GM18861 (cell line): Measurements from ENCODE around the gene DCAF4.
"Not testable (repeated sequence)": the region's sequence is repeated elsewhere in the genome, so short reads cannot be mapped to it uniquely, and the experiment has no call there.

Experiments
- ATAC-seq: cut with Tn5 transposase; IDR thresholded peaks from one replicate; pipeline ENCODE4 v1.9.1; 2021; ENCODE audit not compliant: unreplicated experiment

The DCAF4 gene

DNA sequence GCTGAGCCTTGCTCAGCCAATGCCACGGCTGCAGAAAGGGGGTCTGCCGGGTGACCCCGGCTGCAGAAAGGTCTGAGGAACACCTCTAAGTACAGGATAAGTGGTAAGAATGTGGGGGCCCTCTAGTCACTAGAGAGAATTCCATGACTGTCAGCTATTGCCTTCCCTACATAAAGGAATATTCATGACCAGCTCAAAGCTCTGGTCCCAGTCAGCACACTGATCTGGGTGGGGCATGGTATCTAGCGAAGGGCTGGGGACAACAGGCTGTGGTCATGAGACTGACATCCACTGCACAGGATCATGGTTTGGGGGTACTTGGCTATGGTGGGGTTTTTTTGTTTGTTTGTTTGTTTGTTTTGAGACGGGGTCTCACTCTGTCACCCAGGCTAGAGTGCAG, 42.1 kb downstream of the DCAF4 start:
- no peak for ATAC-seq

DNA sequence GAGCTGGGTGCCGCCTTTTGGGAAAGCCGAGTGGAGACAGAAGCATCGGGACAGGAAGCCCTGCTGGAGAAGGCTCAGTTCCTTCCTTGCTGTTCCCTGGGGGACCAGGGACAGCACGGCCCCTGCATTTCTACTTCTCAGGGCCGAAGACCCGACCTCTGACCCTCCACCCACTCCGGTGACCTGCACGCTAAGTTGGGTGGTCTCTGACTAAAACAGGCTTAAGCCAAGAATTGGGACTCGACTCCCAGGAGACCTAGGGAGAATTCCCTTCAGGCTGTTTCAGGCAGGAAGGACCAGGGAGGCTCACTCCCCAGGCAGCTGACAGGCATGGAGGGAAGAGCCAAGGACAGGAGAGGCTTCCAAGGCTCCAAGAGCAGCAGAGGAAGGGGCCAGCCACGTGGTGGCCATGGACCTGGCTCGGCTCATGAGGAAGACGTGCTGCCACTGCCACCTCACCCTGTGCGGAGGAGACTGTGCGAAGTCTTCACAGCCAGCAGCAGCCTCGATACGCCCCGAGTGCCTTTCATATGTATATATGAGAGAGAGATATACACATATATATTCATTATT, 43.9 kb downstream of the DCAF4 start:
- no peak for ATAC-seq

DNA sequence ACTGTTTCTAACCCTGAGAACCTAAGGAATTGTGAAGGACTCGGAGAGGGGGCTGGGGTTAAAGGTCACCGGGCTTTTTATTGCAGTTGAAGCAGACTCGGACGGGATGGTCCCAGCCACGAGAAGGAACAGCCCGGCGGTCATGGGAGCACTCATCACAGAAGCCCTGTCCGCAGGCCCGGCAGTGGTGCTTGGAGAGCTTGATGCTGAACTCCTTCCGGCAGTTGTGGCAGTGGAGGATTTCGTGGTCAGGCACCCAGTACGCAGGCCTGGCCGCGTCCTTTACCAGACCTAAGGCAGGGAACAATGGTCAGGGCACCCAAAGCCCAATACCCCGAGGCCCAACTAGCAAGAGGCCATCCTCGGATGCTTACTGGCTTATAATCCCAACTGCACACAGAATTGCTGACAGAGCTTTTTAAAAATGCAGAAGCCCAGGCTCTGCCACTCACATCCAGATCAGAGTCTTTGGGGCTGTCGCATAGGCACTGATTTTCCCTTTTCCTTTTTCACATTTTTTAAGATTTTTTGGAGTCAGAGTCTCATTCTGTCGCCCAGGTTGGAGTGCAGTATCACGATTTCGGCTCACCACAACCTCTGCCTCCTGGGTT, 44.7 kb downstream of the DCAF4 start:
- ATAC-seq: no peak

DNA sequence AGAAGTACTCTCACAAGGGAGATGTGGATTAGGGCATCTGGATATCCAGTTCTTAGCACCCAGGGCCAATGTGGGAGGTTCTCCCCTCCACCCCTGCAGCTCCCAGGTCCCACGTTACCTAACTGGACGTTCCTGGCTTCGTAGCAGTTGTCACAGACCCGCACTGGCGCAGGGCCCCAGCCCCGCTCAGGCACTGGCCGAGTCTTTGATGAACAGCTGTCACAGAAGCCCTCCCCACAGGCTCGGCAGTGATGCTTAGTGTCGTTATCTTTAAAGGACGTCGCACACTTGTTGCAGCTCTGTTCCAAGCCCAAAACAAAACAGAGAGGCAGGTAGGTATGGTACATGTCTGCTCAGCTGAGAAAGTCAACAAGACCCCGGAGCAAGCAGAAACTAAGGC, 48.4 kb downstream of the DCAF4 start:
- ATAC-seq: no peak

DNA sequence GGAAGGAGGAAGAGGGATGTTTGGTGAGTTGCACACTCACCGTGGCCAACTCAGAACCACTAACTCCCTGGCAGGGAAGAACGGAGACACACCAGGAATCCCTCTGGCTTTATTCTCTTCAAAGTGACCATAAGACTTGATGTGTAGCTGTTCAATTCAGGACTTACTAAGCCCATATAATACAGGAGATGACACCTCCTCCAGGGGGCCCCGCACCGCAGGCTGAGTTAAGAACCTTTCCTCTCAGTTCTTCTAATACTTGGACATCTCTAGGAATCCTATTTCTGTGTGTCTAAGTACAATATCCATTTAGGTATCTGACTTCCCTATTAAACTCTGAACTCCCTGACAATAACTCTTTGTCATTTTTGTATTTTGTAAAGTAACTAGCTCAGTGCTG, 49.5 kb downstream of the DCAF4 start:
- no peak for ATAC-seq

DNA sequence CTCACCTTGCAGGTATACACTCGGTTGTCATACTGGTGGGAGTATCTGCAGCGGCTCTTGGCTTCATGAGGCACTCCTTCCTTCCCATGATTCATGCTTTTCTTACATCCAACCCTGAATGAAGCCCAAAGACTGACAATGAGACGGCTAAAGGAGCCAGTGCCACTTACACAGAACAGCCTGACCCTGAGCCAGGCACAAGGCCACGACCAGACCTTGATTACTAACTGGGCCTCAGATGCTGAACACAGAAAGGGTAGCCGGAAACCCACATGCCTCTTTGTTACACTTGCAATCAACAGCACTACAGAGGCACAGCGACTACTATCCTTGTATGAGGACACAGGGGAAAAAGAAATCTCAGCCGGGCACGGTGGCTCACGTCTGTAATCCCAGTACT, 52.6 kb downstream of the DCAF4 start:
- no peak for ATAC-seq

DNA sequence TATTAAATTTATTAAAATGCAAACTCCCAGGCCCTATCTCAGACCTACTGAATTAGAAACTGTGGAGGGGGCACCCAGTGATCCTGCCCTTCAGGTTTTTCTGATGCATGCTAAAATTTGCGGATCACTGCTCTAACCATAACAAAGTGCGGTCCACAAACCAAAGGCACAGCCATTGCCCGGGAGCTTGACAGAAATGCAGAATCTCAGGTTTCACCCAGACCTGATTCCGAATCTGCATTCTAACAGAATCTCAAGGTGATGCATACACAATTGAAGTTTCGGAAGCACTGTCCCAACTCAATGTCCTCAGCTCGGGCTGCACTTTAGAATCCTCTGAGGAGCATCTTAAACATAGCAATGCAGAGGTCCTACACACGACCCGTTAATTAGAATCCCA, 54.6 kb downstream of the DCAF4 start:
- ATAC-seq: no peak

DNA sequence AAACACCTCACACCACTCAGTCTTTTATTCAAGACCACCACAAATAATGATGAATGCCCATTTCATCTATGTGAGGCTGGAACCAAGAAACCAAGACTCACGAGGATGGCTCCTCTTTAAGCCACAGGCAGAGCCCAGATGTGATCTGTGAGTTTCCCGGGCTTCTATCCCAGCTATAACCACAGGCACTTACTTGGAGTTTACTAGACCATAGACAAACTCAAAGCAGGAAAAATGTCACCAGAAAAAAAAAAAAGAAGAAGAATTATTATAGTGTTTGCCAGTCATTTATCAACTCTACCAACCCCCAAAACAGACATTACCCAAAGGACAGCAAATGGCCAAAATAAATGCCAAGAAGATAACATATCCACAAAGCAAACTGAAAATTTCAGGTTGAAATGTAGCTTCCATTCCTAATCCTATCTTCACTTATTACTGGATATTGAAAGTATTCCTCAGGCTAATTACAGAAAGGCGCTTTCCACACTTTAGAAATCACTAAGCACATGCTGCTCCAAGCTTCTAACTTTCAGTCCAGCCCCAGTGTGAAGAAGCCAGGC, 56.0 kb downstream of the DCAF4 start:
- ATAC-seq: no peak

DNA sequence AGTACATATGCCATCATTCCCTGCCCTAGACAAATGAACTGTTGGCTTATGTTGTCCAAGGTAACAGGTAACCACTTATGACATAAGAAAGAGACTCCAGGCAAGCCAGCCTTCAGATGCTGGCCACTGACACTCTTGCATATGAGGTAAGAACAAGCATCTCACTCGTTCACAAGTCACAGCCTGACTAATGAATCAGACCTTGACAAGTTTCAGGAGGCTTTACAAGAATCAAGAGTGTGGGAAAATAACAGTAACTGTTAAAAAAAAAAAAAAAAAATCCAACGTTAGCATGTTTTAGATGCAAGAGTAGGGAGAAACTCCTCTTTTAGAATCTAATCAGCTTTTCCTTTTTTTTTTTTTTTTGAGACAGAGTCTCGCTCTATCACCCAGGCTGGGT, 60.0 kb downstream of the DCAF4 start:
- no peak for ATAC-seq

DNA sequence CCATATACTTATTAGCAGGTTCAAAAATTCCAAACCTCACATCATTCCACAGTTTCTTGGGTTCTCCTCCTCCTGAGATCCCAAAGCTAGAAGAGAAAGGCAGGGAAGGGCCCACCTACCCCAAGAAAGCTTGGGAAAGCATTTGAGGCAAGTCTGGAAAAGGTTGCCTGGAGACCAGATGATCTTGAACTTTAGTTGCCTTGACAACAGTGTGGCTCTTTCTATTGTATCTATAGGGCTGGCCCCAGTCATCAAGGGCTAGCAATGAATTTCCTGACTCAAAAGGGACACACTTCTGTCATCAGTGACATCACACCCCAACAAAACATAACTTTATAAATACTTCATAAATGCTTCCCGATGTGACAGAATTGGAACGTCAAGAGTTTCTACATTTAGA, 60.6 kb downstream of the DCAF4 start:
- ATAC-seq: no peak

DNA sequence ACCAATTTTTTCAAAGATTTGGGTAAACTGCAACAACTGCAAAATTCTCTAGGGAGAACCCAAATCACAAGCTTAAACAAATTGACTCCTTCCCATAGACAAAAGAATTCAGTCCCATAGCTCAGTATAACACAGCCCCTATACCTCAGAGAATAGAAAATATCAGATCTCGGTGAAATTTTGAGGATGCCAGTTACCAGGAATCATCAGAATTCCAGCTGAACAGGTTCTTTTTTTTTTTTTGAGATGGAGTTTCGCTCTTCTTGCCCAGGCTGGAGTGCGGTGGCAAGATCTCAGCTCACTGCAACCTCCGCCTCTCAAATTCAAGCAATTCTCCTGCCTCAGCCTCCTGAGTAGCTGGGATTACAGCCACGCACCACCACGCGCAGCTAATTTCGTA, 63.9 kb downstream of the DCAF4 start:
- ATAC-seq: no peak

DNA sequence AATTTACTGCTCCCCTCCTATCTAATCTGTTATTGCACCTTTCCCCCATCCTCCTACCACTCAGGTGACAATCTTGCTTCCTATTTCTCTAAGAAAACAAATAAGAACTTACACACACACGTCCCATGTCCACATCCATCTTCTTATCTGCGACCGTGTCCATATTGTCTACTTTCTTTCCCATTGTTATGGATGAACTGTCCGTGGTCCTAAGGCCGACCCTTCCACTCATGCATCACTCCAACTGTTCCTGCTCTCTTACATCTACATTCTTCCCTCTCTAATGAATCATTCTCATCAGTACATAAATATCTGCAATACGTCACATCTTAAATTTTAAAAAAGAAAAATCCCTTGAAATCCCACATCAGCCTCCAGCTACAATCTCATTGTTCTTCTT, 70.7 kb downstream of the DCAF4 start:
- ATAC-seq: no peak

DNA sequence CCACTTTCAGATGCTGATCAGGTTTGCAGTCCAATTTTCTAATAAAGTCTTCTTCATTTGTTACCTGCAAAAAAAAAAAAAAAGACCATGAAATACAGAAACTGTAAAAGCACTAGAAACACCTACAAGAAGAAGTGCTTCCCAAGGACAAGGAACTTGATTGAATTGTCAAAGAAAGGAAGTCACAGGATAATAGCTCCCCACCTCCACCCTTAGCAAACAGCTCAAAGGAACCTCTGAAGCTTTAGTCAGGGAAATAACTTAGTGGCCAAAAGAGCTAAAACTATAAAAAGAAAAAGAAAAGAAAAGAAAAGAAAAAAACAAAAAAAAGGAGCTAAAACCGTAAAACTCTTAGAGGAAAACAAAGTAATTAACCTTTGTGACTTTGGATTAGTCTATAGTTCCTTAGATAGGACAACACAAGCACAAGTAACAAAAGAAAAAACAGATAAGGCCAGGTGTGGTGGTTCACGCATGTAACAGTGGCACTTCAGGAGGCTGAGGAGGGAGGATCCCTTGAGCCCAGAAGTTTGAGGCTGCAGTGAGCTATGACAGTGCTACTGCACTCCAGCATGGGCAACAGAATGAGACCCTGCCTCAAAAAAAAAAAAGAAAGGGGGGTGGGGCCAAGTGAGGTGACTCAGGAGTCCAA, 72.1 kb downstream of the DCAF4 start:
- no peak for ATAC-seq

DNA sequence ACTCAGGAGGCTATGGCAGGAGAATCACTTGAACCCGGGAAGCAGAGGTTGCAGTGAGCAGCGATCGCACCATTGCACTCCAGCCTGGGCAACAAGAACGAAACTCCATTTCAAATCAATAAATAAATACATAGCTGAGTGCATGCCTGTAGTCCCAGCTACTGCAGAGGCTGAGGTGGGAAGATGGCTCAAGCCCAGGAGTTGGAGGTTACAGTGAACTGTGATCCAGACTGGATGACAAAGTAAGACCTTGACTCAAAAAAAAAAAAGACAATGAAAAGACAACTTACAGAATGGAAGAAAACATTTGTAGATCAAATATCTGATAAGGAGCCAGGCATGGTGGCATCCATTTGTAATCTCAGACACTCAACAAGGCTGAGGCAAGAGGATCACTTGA, 73.1 kb downstream of the DCAF4 start:
- no peak for ATAC-seq

DNA sequence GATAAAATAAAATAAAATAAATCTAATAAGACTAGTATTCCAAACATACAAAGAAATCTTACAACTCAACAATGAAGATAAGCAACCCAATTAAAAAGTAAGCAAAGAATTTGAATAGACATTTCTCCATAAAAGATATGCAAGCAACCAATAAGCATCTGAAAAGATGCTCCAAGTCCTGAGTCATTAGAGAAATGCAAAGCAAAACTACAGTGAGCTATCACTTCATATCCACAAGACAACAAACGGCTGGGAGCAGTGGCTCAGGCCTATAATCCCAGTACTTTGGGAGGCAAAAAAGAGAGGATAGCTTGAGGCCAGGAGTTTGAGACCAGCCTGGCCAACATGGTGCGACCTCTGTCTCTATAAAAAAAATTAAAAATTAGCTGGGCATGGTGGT, 73.8 kb downstream of the DCAF4 start:
- no peak for ATAC-seq

DNA sequence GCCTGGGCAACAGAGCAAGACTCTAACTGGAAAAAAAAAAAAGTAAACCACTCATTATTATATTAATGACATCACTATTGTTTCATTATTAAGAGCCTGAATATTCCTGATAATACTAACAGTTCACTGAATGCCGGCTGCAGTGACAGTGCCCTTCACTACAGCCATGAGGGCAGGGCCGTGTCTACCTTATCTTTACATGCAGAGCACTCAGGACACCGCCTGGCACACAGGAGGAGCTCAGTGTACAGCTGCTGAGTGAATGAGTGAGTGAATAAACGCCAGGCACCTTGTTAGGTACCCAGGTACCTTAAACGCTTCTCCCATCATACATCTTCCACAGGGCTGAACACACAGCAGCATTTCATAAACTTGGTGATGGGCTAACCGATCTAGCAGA, 77.4 kb downstream of the DCAF4 start:
- ATAC-seq: no peak

DNA sequence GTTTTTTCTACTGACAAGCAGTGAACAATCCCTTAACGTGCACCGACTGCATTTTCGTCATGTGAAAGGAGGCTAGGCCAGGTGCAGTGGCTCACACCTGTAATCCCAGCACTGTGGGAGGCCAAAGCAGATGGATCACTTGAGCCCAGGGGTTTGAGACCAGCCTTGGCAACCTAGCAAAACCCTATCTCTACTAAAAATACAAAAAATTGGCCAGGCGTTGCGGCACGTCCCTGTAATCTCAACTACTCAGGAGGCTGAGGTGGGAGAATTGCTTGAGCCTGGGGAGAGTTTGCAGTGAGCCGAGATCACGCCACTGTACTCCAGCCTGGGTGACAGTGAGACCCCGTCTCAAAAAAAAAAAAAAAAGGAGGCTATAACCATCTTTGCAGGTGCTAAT, 78.4 kb downstream of the DCAF4 start:
- ATAC-seq: not testable (repeated sequence)

DNA sequence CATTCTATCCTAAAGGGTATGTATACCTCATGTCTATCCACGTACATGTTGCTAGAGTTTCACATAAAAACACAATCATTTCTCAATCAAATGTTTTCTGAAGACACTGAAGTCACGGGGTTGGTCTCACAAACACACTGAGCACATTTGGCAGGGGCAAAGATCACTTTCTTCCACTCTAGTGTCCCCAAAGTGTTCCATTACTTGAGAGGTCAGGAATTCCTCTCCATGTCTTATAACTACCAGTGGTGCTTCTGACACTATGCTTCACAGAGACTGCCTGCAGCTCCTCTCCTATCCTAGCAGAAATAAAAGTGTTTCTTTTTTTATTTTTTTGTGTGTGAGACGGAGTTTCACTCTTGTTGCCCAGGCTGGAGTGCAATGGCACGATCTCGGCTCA, 81.6 kb downstream of the DCAF4 start:
- ATAC-seq: no peak

DNA sequence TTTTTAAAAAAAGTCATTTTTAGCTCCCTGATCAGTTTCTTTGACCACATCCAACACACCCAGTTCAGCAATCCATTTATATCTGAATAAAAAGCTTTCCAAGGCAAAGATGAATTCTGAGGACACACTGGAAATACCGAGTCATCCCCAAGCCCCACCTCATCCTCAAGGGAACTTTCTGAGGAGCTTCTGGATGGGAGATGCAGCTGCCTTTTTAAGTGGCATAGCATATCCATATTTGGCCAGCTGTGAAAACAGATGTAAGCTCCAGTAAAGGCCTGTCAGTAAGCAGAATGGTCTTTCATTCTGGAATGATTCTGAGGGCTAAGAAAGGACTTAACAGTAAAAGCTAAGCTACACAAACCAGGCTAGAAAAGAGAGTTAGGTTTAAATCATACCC, 82.2 kb downstream of the DCAF4 start:
- ATAC-seq: no peak
